ENCODE data around the gene BANP. TPM values are rescaled to one million over a fixed set of nuclear protein-coding genes. Genes with fewer than 3 reads are reported as not detected.
"Not testable (repeated sequence)": the region's sequence is repeated elsewhere in the genome, so short reads cannot be mapped to it uniquely, and the experiment has no call there.

The BANP gene
- total RNA-seq, 1 experiment from 2014 or later = 18.4 TPM

DNA sequence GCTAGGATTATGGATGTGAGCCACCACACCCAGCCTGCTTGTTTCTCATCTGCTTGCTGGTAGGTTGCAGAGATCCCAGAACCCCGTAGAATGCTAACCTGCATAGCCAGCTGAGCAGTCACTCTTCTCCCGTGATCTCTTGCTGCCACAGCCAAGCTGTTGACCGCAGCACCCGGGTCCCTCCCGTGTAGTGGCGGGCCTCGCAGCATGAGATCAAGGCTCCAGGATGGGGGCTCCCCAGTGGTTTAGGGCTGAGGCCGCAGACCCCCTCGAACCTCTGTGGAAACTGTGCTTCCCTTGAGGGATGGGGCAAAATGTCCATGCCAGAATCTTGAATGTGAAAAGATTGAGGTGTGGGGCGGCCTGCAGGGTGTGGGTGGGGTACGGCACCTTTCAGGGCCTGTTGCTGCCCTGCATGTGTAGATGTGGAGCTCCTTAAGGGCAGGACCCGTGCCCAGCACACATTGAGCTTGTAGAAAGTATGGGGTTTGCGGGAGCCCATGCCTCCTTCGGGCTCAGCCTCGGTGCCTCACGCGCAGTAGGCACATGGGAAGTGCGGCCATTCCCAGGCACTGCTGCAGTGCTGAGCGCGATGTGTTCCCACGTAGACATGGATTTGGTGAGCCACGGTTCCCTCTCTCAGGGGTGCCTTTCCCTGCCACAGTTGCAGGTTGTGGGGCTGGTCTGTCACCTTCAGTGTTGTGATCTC is 99.9 kb downstream of the BANP start:
- Histone ChIP-seq H3K27ac (no peak overlapping the region), H3K4me3 (no peak overlapping the region), H3K27me3 (no peaks in the 10 kb centered on the region), H3K36me3 (peaks cover 2% of the 10 kb centered on the region; the same call in 1 of the 2 replicates), H3K4me1 (no peaks in the 10 kb centered on the region), H3K9me3 (replicated peaks) (no peaks in the 10 kb centered on the region)
- no peak for DNase-seq

DNA sequence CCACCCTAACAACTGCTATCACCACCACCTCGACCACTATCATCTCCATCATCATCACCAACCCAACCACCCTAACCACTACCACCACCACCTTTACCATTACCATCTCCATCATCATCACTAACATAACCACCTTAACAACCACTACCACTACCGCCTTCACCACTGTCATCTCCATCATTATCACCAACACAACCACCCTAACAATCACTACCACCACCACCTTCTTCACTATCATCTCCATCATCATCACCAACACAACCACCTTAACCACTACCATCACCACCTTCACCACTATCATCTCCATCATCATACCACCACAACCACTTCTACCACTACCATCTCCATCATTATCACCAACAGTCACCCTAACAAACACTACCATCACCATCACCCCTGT is 101.4 kb downstream of the BANP start:
- peaks cover 2% of the 10 kb centered on the region; the same call in 1 of the 2 replicates for H3K36me3 ChIP-seq
- no peak for DNase-seq
- no peak overlapping the region for H3K27ac ChIP-seq

DNA sequence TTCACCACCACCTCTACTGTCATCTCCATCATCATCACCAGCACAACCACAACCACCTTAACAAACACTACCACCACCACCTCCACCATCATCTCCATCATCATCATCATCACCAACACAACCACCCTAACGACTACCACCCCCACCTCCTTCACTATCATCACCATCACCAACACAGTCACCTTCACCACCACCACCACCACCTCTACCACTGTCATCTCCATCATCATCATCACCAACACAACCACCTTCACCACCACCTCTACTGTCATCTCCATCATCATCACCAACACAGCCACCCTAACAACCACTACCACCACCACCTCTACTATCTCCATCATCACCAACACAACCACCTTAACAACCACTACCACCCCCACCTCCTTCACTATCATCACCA is 102.2 kb downstream of the BANP start:
- DNase-seq = not testable (repeated sequence)

More for the DNA sequence above, 101.4 kb downstream of the BANP start:
- H3K4me1 ChIP-seq = no peaks in the 10 kb centered on the region
- H3K9me3 ChIP-seq (replicated peaks) = no peaks in the 10 kb centered on the region
- no peak overlapping the region for H3K4me3 ChIP-seq
- H3K27me3 ChIP-seq = no peaks in the 10 kb centered on the region

GRCh38 chr16:88055356-88055755 is 104.1 kb downstream of the BANP start:
- H3K9me3 ChIP-seq (replicated peaks) = no peaks in the 10 kb centered on the region
- H3K36me3 ChIP-seq = peaks cover 2% of the 10 kb centered on the region; the same call in 1 of the 2 replicates
- H3K27ac ChIP-seq = no peak overlapping the region
- no peaks in the 10 kb centered on the region for H3K4me1 ChIP-seq
- no peaks in the 10 kb centered on the region for H3K27me3 ChIP-seq
- no peak overlapping the region for H3K4me3 ChIP-seq
- no peak for DNase-seq

More for the DNA sequence above, 102.2 kb downstream of the BANP start:
- H3K27me3 ChIP-seq; H3K36me3 ChIP-seq; H3K4me3 ChIP-seq; H3K4me1 ChIP-seq; H3K9me3 ChIP-seq (replicated peaks); H3K27ac ChIP-seq: not testable (repeated sequence)

- peaks cover 2% of the 10 kb centered on the region; the same call in 1 of the 2 replicates for H3K36me3 ChIP-seq
- no peak overlapping the region for H3K4me3 ChIP-seq
- no peaks in the 10 kb centered on the region for H3K4me1 ChIP-seq
- no peak overlapping the region for H3K27ac ChIP-seq
- no peaks in the 10 kb centered on the region for H3K27me3 ChIP-seq
- H3K9me3 ChIP-seq (replicated peaks) = no peaks in the 10 kb centered on the region
- DNase-seq = no peak
These were observed 105.0 kb downstream of the BANP start for GRCh38 chr16:88056212-88056611.

GRCh38 chr16:88057656-88058055 is 106.4 kb downstream of the BANP start:
- no peaks in the 10 kb centered on the region for H3K9me3 ChIP-seq (replicated peaks)
- H3K36me3 ChIP-seq = no peaks in the 10 kb centered on the region; the same call in 1 of the 2 replicates
- no peaks in the 10 kb centered on the region for H3K27me3 ChIP-seq
- H3K27ac ChIP-seq = no peak overlapping the region
- no peak for DNase-seq
- H3K4me1 ChIP-seq = no peaks in the 10 kb centered on the region
- H3K4me3 ChIP-seq = no peak overlapping the region

- Histone ChIP-seq H3K9me3 (replicated peaks) (no peaks in the 10 kb centered on the region), H3K27ac (no peak overlapping the region), H3K27me3 (no peaks in the 10 kb centered on the region), H3K36me3 (no peaks in the 10 kb centered on the region), H3K4me1 (no peaks in the 10 kb centered on the region), H3K4me3 (no peak overlapping the region)
- no peak for DNase-seq
These were observed 106.9 kb downstream of the BANP start for GRCh38 chr16:88058136-88058535.

- Histone ChIP-seq H3K9me3 (replicated peaks) (no peaks in the 10 kb centered on the region), H3K27me3 (no peaks in the 10 kb centered on the region), H3K4me1 (no peaks in the 10 kb centered on the region), H3K27ac (no peak overlapping the region), H3K4me3 (no peak overlapping the region), H3K36me3 (no peaks in the 10 kb centered on the region)
- DNase-seq = no peak
These were observed 107.6 kb downstream of the BANP start for GRCh38 chr16:88058817-88059216.

DNA sequence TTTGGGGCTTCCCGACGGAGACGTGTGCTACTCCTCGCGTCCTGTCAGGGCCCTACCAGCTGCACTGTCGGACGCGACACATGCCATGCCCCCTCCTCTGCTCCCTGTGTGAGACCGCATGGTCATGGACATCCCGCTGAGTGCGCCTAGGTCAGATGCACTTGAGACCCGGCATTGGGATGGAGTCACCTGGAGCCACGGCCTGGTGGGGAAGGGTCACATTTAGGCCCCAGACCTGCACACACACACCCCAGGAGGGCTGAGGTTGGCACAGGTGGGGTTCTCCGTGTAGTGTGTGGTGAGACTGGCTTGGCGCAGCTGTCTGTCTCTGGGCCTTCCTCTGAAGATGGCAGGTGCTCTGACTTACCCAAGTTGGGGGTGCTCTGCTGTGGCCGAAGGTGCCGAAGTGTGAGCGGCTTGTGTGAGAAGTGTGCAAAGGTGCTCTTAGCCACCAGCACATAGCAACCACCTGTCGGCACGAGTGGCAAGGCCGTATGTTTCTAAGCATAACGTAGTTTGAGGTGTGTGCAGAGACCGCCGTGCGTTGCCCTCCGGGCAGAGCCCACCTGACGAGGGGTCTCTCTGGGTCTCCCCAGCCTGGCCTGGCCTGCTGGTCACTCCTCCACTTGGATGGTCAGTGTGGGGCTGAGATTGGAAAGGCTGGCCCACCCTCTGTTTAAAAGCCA is 108.6 kb downstream of the BANP start:
- Histone ChIP-seq H3K27ac (no peak overlapping the region), H3K9me3 (replicated peaks) (no peaks in the 10 kb centered on the region), H3K27me3 (no peaks in the 10 kb centered on the region), H3K4me1 (no peaks in the 10 kb centered on the region), H3K36me3 (no peaks in the 10 kb centered on the region), H3K4me3 (no peak overlapping the region)
- no peak for DNase-seq

- Histone ChIP-seq H3K4me3 (no peak overlapping the region), H3K9me3 (replicated peaks) (no peaks in the 10 kb centered on the region), H3K4me1 (no peaks in the 10 kb centered on the region), H3K27me3 (no peaks in the 10 kb centered on the region), H3K36me3 (no peaks in the 10 kb centered on the region), H3K27ac (no peak overlapping the region)
- DNase-seq = no peak
These were observed 109.4 kb downstream of the BANP start for GRCh38 chr16:88060524-88061219.

GRCh38 chr16:88061346-88062110 is 110.3 kb downstream of the BANP start:
- DNase-seq = no peak
- H3K4me3 ChIP-seq = no peak overlapping the region
- H3K4me1 ChIP-seq = no peaks in the 10 kb centered on the region
- H3K27ac ChIP-seq = no peak overlapping the region
- H3K27me3 ChIP-seq = no peaks in the 10 kb centered on the region
- H3K9me3 ChIP-seq (replicated peaks) = no peaks in the 10 kb centered on the region
- no peaks in the 10 kb centered on the region for H3K36me3 ChIP-seq

DNA sequence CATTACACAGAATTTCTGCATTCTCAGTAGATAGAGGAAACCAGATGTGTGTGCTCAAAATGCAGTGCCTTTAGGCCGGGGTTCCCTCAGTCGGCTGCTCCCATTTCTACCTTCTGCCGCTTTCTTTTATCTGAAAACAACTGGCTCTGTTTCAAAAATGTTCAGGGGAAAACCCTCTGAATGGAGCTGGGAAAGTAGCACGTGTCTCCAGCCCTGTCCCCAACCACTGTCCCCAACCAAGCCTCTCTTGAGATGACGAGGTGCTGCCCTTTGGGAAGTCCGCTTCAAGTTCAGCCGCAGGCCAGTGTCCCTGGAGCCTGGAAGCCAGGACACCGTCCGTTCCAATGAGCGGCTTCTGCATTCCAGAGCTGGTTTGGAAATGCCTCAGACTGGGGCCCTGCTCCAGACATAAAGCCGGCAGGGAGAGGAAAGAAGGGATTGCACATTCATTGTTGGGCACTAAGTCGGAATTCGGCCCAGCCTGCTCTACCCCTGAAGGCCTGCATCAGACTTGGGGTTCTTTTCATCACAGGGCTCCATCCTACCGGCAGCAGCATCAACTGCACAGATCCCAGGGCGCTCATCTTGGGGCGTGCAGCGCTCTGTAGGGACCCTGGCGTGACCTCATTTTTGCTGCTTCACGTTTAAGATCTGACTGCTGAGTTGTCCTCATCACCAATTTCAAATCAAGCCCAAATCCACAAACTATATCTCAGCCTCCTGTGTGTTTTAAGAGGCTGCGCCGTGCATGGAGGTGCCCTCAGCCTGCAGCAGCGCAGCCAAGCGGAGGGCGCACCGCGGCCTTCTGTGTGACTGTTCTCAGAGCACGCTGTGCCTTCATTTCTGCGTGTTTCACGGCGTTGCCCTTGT is 111.3 kb downstream of the BANP start:
- Histone ChIP-seq H3K4me3 (no peak overlapping the region), H3K27ac (no peak overlapping the region)

GRCh38 chr16:88063211-88063773 is 112.1 kb downstream of the BANP start:
- H3K27ac ChIP-seq = no peak overlapping the region
- H3K27me3 ChIP-seq = no peaks in the 10 kb centered on the region
- no peaks in the 10 kb centered on the region for H3K9me3 ChIP-seq (replicated peaks)
- no peak overlapping the region for H3K4me3 ChIP-seq
- no peaks in the 10 kb centered on the region for H3K4me1 ChIP-seq
- no peak for DNase-seq
- no peaks in the 10 kb centered on the region for H3K36me3 ChIP-seq

More for the DNA sequence above, 111.3 kb downstream of the BANP start:
- no peaks in the 10 kb centered on the region for H3K9me3 ChIP-seq (replicated peaks)
- H3K27me3 ChIP-seq = no peaks in the 10 kb centered on the region
- DNase-seq = no peak
- H3K4me1 ChIP-seq = no peaks in the 10 kb centered on the region
- H3K36me3 ChIP-seq = no peaks in the 10 kb centered on the region

All from SJCRH30 (cell line).